HepG2 (cell line): Measurements from ENCODE around the gene MAN2B2. TPM values are rescaled to one million over a fixed set of nuclear protein-coding genes. Genes with fewer than 3 reads are reported as not detected.
A peak's percentile ranks its signal among the peaks of the same experiment; 100 is the strongest.

Experiments
- AGO2 ChIP-seq: fragments of 200-400 bp; formaldehyde crosslinking; optimal IDR thresholded peaks from 2 replicates; pipeline ENCODE3; 2017; ENCODE audit warnings: mild to moderate bottlenecking, low read depth, low read length, moderate library complexity
- HOMEZ ChIP-seq: IDR thresholded peaks from 2 replicates; pipeline ENCODE4 v1.6.1; 2016; ENCODE audit warnings: low read depth
- IRF2 ChIP-seq: IDR thresholded peaks from 2 replicates; pipeline ENCODE4 v1.6.1; 2018; ENCODE audit warnings: missing genetic modification reagents, missing compliant biosample characterization
- KDM4B ChIP-seq: sonication (generic); formaldehyde crosslinking; IDR thresholded peaks from 2 replicates; pipeline ENCODE4 v1.4.0; 2020; ENCODE audit warnings: missing genetic modification reagents
- KMT2B ChIP-seq: IDR thresholded peaks from 2 replicates; pipeline ENCODE4 v1.6.1; 2016; ENCODE audit warnings: missing genetic modification reagents, missing compliant biosample characterization
- MED8 ChIP-seq: sonication (generic); formaldehyde crosslinking; IDR thresholded peaks from 2 replicates; pipeline ENCODE4 v1.8.1; 2023; ENCODE audit warnings: mild to moderate bottlenecking, missing genetic modification reagents; ENCODE audit not compliant: insufficient replicate concordance
- PRPF4 ChIP-seq: fragments of 200-400 bp; formaldehyde crosslinking; IDR thresholded peaks from 2 replicates; pipeline ENCODE4 v1.6.1; 2016; ENCODE audit warnings: low read length, low read depth; ENCODE audit not compliant: poor library complexity, severe bottlenecking
- RBAK ChIP-seq: sonication (generic); formaldehyde crosslinking; IDR thresholded peaks from 2 replicates; pipeline ENCODE4 v1.5.1; 2020; ENCODE audit warnings: mild to moderate bottlenecking, missing genetic modification reagents
- SATB2 ChIP-seq: sonication (generic); formaldehyde crosslinking; IDR thresholded peaks from 2 replicates; pipeline ENCODE4 v1.5.0; 2020; ENCODE audit warnings: missing genetic modification reagents
- SYNCRIP ChIP-seq: fragments of 200-400 bp; formaldehyde crosslinking; IDR thresholded peaks from 2 replicates; pipeline ENCODE4 v1.6.1; 2018; ENCODE audit warnings: mild to moderate bottlenecking, low read depth, low read length; ENCODE audit not compliant: insufficient read depth
- TFE3 ChIP-seq: IDR thresholded peaks from 2 replicates; pipeline ENCODE4 v1.6.1; 2016
- TOPORS ChIP-seq: sonication (generic); formaldehyde crosslinking; IDR thresholded peaks from 2 replicates; pipeline ENCODE4 v1.8.0; 2023; ENCODE audit warnings: mild to moderate bottlenecking, missing genetic modification reagents
- TP53 ChIP-seq: sonication (generic); formaldehyde crosslinking; conservative IDR thresholded peaks from 2 replicates; pipeline ENCODE4 v1.4.0; 2020; ENCODE audit warnings: missing genetic modification reagents
- WIZ ChIP-seq: sonication (generic); formaldehyde crosslinking; IDR thresholded peaks from 2 replicates; pipeline ENCODE4 v1.5.1; 2020; ENCODE audit warnings: mild to moderate bottlenecking, missing genetic modification reagents
- ZBTB33 ChIP-seq: sonication (generic); formaldehyde crosslinking; IDR thresholded peaks from 2 replicates; pipeline ENCODE4 v1.4.0; 2020; ENCODE audit warnings: missing genetic modification reagents
- ZBTB7A ChIP-seq: sonication (generic); formaldehyde crosslinking; IDR thresholded peaks from 2 replicates; pipeline ENCODE4 v1.8.0; 2022; ENCODE audit warnings: mild to moderate bottlenecking, missing genetic modification reagents
- ZFP91 ChIP-seq: sonication (generic); formaldehyde crosslinking; IDR thresholded peaks from 2 replicates; pipeline ENCODE4 v1.9.0; 2022; ENCODE audit warnings: missing genetic modification reagents, mild to moderate bottlenecking, borderline replicate concordance
- ZNF251 ChIP-seq: sonication (generic); formaldehyde crosslinking; IDR thresholded peaks from 2 replicates; pipeline ENCODE4 v1.9.0; 2021; ENCODE audit warnings: mild to moderate bottlenecking, missing genetic modification reagents
- ZNF280D ChIP-seq: sonication (generic); formaldehyde crosslinking; IDR thresholded peaks from 2 replicates; pipeline ENCODE4 v1.5.1; 2020; ENCODE audit warnings: mild to moderate bottlenecking, missing genetic modification reagents
- ZNF557 ChIP-seq: sonication (generic); formaldehyde crosslinking; IDR thresholded peaks from 2 replicates; pipeline ENCODE4 v1.4.0; 2020; ENCODE audit warnings: missing genetic modification reagents
- ZNF629 ChIP-seq: sonication (generic); formaldehyde crosslinking; conservative IDR thresholded peaks from 2 replicates; pipeline ENCODE4 v1.5.0; 2020; ENCODE audit warnings: missing genetic modification reagents
- polyA plus RNA-seq, 8 experiments: library from polyadenylated mRNA; depleted of rRNA in 3 of 8; stranded (reverse) in 7 of 8; unstranded in 1 of 8; fragments of >200 nt; fragmentation: Illumina TruSeq in 4 of 8; extraction: Trizol in 4 of 8; gene quantifications; 2 replicates each; pipeline versions ENCODE4 v1.2.1 to v1.2.3, GENCODE V29; 2011 to 2016; ENCODE audit warnings: low read depth in 4 of 8, missing spikeins in 1 of 8, mixed read lengths in 1 of 8; ENCODE audit not compliant: insufficient read depth in 1 of 8
- total RNA-seq, 5 experiments: library from RNA; depleted of rRNA; stranded (reverse); fragments of >200 nt; fragmentation: Illumina TruSeq; extraction: Trizol; gene quantifications; 2 replicates each; pipeline ENCODE4 v1.2.3, GENCODE V29; 2016; ENCODE audit warnings: low read depth in 1 of 5

Gene MAN2B2
- total and polyA plus RNA-seq, 2 of the 13 experiments (the other 11 are each of a cell fraction or from before 2014, with no cell fraction given) = 4.8 to 5.4 TPM

GRCh38 chr4:6574747-6575502 is at the start of gene MAN2B2 (continued):
- TF ChIP-seq TFE3 (CRISPR knock-in tag) (no peak), ZNF280D (CRISPR knock-in tag) (no peak), ZBTB33 (CRISPR knock-in tag) (no peak), PRPF4 (no peak), TOPORS (CRISPR knock-in tag) (no peak), SYNCRIP (no peak), MED8 (CRISPR knock-in tag) (no peak), IRF2 (CRISPR knock-in tag) (no peak), ZBTB7A (CRISPR knock-in tag) (no peak), ZNF251 (CRISPR knock-in tag) (no peak), AGO2 (peak; percentile 19), KDM4B (CRISPR knock-in tag) (no peak), ZNF629 (CRISPR knock-in tag) (no peak), SATB2 (CRISPR knock-in tag) (no peak), HOMEZ (CRISPR knock-in tag) (no peak), TP53 (CRISPR knock-in tag) (no peak), WIZ (CRISPR knock-in tag) (no peak), RBAK (CRISPR knock-in tag) (no peak), KMT2B (CRISPR knock-in tag) (no peak; the same call in 1 of the 2 replicates), ZFP91 (CRISPR knock-in tag) (no peak; the same call in 1 of the 2 replicates), ZNF557 (no peak)
